ENCODE measurements around the gene RASL10B.

Gene RASL10B

DNA sequence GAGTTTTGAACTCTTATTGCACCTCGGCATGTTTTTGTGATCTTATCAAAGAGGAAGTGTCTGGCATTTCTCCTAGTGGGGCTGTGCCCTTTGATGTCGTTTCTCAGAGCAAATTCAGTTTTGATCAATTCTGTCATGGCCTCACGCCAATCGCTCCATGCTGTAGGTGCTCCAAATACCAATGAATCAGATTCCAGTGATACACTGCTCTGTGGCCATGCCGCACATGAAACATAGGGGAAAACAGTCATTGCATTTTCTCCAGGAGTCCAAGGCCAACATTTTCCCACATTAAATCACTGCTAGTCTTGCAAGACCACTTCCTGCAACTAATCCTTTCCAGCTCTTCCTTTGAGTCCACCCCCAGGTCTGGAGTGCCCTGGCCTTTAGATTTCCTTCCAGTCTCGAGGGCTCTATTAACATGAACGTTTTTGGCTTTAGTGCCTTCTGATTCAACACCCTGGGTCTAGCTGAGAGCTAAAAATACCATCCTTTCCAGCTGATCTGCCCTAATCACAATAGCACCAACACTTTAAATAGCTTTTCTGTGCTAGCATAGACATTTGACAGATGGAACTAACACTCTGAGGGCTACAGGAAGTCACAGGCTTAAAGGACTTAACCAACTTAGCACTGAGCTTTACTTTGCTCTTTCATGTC is 18.2 kb upstream of the RASL10B start:
- Histone ChIP-seq H3K36me3 (replicated peaks) (peaks cover 40% of the 10 kb centered on the region), H3K27me3 (replicated peaks) (no peaks in the 10 kb centered on the region), H3K27ac (peak overlapping the region; percentile 38), H3K4me3 (ENCODE audit: low read depth, low read length) (no peak overlapping the region)
- peak; percentile 82 for DNase-seq
- in situ Hi-C loops (cut with HindIII; ENCODE audit: low pct_ligation_motif_present, low sequenced_read_pairs), result no loop called here
- TF ChIP-seq, protein P1, sequence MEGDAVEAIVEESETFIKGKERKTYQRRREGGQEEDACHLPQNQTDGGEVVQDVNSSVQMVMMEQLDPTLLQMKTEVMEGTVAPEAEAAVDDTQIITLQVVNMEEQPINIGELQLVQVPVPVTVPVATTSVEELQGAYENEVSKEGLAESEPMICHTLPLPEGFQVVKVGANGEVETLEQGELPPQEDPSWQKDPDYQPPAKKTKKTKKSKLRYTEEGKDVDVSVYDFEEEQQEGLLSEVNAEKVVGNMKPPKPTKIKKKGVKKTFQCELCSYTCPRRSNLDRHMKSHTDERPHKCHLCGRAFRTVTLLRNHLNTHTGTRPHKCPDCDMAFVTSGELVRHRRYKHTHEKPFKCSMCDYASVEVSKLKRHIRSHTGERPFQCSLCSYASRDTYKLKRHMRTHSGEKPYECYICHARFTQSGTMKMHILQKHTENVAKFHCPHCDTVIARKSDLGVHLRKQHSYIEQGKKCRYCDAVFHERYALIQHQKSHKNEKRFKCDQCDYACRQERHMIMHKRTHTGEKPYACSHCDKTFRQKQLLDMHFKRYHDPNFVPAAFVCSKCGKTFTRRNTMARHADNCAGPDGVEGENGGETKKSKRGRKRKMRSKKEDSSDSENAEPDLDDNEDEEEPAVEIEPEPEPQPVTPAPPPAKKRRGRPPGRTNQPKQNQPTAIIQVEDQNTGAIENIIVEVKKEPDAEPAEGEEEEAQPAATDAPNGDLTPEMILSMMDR (IDR thresholded peaks at IDR 0.05; ENCODE audit: low read depth, low read length, missing control alignments), result no peak

DNA sequence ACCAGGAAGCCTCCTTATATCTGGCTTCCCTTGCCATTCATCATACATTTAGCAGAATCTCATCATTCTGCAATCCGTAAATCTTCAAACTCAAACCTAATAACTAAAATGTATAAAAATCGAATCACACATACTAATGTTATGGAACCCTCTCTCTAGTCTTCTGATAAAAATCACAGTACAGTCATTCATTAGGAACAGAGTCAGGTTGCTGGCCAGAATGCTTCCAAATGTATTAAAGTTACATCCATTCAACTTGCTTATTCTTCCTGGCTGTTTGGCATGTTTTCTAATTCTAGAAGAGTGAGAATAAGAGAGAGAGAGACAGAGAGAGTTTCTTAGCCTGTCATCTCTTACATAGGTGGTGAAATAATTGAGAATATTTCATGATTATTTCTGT is 16.5 kb upstream of the RASL10B start:
- no peak for DNase-seq
- TF ChIP-seq, protein P1 (IDR thresholded peaks at IDR 0.05; ENCODE audit: low read depth, low read length, missing control alignments), result no peak
- H3K36me3 ChIP-seq (replicated peaks), result peaks cover 35% of the 10 kb centered on the region
- no peak overlapping the region for H3K4me3 ChIP-seq (ENCODE audit: low read depth, low read length)
- in situ Hi-C loops (cut with HindIII; ENCODE audit: low pct_ligation_motif_present, low sequenced_read_pairs), result no loop called here
- H3K27ac ChIP-seq, result no peak overlapping the region
- H3K27me3 ChIP-seq (replicated peaks), result no peaks in the 10 kb centered on the region

DNA sequence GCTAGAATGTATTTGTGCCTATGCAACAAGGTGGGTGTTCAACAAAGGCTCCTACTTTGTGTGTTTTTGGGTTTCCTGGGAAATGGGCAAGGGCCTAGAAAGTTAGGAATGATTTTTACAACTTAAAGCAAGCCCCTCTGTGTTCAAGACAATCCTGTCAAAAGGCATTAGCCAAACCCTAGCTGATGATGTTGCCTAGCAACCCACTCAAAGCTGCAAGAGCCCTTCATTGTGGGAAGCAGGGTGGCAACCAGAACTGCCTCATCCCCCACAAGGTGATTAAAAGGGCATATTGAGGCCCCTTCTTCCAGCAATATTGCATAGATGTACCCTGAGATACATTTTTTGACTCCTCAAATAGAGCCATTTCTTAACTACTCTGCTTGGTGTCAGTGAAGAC is 16.0 kb upstream of the RASL10B start:
- DNase-seq, result no peak
- Histone ChIP-seq H3K36me3 (replicated peaks) (peaks cover 31% of the 10 kb centered on the region), H3K27ac (no peak overlapping the region), H3K27me3 (replicated peaks) (no peaks in the 10 kb centered on the region), H3K4me3 (ENCODE audit: low read depth, low read length) (no peak overlapping the region)
- TF ChIP-seq, protein P1 (IDR thresholded peaks at IDR 0.05; ENCODE audit: low read depth, low read length, missing control alignments), result no peak
- in situ Hi-C loops (cut with HindIII; ENCODE audit: low pct_ligation_motif_present, low sequenced_read_pairs), result no loop called here

DNA sequence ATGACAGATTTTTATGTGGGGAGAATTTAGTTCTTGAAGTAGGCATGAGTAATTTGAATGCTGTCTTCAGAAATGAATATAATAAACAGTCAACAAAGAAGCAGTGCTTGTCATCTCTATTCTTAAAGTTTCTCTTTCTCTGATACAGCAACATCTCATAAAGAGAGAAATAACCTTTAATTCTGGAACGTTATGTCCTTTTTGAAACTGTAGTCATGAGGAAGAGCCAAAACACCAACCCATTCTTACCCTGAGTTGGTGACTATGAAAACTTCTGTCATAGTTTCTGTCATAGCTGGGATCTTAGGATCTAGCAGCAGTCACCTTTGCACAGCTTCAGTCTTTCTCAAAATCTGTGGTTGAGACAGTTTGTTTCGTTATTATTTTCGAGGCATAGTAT is 15.3 kb upstream of the RASL10B start:
- no peak for DNase-seq
- TF ChIP-seq, protein P1 (IDR thresholded peaks at IDR 0.05; ENCODE audit: low read depth, low read length, missing control alignments), result no peak
- peaks cover 26% of the 10 kb centered on the region for H3K36me3 ChIP-seq (replicated peaks)
- in situ Hi-C loops (cut with HindIII; ENCODE audit: low pct_ligation_motif_present, low sequenced_read_pairs), result no loop called here
- H3K27ac ChIP-seq, result no peak overlapping the region
- no peak overlapping the region for H3K4me3 ChIP-seq (ENCODE audit: low read depth, low read length)
- H3K27me3 ChIP-seq (replicated peaks), result no peaks in the 10 kb centered on the region

DNA sequence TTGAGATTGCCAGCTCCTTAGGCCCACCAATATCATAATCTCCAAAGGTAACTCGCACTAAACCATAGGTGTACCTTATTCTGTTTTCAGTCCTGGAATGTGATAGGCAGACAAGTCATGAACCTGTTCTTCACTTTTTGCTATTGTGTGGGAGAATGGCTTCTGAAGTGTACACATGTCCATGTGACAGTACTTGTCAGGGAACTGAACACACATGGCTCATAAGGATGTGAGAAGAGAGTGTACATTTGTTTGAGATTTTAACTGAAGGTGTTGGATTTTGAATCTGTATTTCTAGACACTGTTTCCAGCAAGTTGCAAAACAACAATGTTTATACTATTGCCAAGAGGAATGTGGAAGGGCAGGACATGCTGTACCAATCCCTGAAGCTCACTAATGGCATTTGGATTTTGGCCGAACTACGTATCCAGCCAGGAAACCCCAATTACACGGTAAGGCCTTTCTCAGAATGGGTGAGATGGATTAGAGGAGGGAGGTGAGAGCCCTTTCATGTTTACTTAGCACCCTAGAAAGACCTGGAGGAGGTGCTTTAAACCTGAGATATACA is 14.5 kb upstream of the RASL10B start:
- peaks cover 27% of the 10 kb centered on the region for H3K36me3 ChIP-seq (replicated peaks)
- no peak overlapping the region for H3K4me3 ChIP-seq (ENCODE audit: low read depth, low read length)
- in situ Hi-C loops (cut with HindIII; ENCODE audit: low pct_ligation_motif_present, low sequenced_read_pairs), result no loop called here
- no peak overlapping the region for H3K27ac ChIP-seq
- H3K27me3 ChIP-seq (replicated peaks), result no peaks in the 10 kb centered on the region
- TF ChIP-seq, protein P1 (IDR thresholded peaks at IDR 0.05; ENCODE audit: low read depth, low read length, missing control alignments), result no peak
- no peak for DNase-seq

DNA sequence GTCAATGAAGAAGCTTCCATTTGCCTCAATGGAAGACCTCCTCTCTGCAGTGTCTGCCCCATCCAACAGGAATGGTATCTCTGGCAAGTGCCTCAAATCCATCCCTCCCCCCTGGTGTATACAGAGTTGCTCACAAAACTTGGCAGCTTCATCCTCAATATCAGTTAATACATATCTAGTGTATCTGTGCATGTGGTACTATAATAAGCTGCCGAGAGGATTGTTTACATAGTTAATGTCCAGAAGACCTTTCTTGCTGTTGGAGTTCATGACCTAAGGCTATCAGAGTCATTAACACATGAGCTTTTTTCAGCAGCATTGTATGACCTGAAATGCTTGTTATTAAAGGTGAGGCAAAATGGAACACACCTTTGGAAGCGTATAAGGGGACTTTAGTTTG is 14.0 kb upstream of the RASL10B start:
- no peak overlapping the region for H3K27ac ChIP-seq
- TF ChIP-seq, protein P1 (IDR thresholded peaks at IDR 0.05; ENCODE audit: low read depth, low read length, missing control alignments), result no peak
- H3K36me3 ChIP-seq (replicated peaks), result peaks cover 26% of the 10 kb centered on the region
- no peak overlapping the region for H3K4me3 ChIP-seq (ENCODE audit: low read depth, low read length)
- no peaks in the 10 kb centered on the region for H3K27me3 ChIP-seq (replicated peaks)
- DNase-seq, result no peak
- in situ Hi-C loops (cut with HindIII; ENCODE audit: low pct_ligation_motif_present, low sequenced_read_pairs), result no loop called here

Data from brain microvascular endothelial cell (primary cell).